D721Med (cell line): ENCODE results near the gene AQP1.
A peak's percentile ranks its signal among the peaks of the same experiment; 100 is the strongest.

Source experiments
- DNase-seq: peaks from one replicate; pipeline ENCODE4 v3.0.0; 2011; ENCODE audit warnings: low spot score; ENCODE audit not compliant: insufficient read length
- FAIRE-seq: peaks from 2 replicates; lab custom pipeline; 2011; peaks lifted over from hg19 to GRCh38; lab: Jason Lieb, UNC
- TF ChIP-seq, protein P1 (sequence below): IDR thresholded peaks from 2 replicates; pipeline ENCODE4 v1.5.1; 2012; ENCODE audit warnings: mild to moderate bottlenecking, control low read depth; ENCODE audit not compliant: insufficient read depth; ENCODE audit errors: missing control alignments

The AQP1 gene

DNA sequence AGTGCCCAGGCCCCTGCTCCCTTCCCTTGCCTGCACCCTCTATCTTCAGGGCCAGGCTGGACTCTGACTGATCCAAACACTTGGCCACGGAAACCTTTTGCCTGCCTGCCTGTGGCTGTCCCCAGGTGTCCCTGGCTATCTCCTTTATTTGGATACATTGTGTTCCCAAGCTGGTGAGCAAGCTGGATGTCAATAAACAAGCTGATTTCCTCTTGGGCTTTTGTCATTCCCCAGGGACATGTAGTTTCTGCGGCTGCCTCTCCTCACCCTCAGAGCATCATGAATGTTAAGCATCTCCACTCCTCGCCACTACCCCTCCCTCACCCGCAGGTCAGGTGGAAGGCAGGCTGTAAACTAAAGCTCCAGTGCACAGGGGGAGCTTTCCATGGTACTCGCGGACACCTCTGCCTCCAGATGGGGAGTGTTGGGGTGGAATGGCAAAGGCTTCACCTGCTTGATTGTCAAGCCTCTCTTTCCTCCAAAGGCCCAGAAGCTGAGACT is 59.0 kb downstream of the AQP1 start:
- DNase-seq (no peak), FAIRE-seq (no peak)

DNA sequence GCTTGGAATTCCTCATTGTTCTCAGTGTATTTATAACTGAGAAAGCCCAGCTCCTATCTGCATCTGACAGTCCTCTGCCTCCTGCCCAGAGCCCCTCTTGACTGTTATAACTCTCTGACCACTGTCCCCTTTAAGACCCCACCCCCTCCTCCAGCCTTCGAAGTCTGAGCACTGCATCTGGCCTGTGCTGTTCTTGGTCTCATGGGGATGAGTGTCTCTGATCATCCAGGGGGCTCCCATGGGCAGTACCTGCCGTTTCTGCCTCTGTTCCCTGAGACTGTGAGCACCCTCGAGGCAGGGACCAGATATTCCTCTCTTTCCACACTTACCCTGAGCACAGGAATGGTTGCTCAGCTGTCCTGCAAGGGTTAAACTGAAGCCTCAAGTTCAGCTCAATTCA is 59.8 kb downstream of the AQP1 start:
- DNase-seq: no peak
- TF ChIP-seq, protein P1, sequence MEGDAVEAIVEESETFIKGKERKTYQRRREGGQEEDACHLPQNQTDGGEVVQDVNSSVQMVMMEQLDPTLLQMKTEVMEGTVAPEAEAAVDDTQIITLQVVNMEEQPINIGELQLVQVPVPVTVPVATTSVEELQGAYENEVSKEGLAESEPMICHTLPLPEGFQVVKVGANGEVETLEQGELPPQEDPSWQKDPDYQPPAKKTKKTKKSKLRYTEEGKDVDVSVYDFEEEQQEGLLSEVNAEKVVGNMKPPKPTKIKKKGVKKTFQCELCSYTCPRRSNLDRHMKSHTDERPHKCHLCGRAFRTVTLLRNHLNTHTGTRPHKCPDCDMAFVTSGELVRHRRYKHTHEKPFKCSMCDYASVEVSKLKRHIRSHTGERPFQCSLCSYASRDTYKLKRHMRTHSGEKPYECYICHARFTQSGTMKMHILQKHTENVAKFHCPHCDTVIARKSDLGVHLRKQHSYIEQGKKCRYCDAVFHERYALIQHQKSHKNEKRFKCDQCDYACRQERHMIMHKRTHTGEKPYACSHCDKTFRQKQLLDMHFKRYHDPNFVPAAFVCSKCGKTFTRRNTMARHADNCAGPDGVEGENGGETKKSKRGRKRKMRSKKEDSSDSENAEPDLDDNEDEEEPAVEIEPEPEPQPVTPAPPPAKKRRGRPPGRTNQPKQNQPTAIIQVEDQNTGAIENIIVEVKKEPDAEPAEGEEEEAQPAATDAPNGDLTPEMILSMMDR: no peak

More for the DNA sequence above, 59.0 kb downstream of the AQP1 start:
- TF ChIP-seq, protein P1: no peak

DNA sequence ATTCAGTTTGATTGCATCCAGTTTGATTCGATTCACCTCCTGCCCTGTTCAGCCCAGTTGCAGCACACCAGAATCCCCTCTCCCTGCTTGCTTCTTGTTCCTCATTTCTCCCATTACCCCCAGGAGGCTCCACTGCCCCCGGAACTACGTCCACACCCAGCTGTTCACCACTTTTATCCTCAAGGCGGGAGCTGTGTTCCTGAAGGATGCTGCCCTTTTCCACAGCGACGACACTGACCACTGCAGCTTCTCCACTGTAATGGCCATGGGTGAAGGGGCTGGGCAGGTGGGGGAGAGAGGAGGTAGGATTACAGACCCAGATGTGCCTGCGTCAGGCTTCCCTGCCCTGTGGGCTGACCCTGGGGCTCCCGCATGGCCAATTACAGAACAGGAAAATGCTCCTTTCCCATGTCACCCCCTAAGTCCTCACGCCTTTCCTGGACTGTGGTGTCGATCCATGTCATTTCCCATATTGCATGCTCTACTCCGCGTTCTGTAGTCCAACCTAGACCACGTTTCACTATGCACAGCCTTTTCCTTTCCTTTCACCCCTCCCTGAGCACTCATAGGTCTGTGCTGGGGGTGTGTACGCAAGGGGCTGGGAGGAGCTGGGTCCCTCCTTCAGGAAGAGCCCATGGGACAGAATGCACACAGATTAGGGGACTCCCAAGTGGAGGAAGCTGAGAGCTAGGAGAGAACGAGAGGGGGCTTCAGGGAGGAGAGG is 60.3 kb downstream of the AQP1 start:
- FAIRE-seq: no peak
- no peak for DNase-seq
- TF ChIP-seq, protein P1: no peak

More for the DNA sequence above, 59.8 kb downstream of the AQP1 start:
- no peak for FAIRE-seq

DNA sequence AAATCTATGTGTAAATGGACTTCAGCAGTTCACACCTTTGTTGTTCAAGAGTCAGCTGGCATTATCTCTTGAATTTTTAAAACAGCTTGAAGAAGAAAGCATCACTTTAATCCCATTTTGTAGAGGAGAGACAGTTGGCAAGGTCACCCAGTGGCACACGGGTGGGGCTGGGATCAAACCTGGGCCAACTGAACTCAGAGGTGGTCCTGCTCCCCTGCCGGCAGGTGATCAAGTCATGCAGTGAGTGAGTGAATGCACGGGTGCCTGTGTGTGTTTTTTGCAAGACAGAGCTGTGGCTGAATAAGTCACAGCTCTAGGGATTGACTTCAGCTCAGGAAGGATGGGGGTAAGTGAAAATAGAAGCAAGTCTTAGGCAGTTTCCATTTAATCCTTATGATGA is 61.6 kb downstream of the AQP1 start:
- DNase-seq: no peak
- TF ChIP-seq, protein P1: no peak
- no peak for FAIRE-seq

DNA sequence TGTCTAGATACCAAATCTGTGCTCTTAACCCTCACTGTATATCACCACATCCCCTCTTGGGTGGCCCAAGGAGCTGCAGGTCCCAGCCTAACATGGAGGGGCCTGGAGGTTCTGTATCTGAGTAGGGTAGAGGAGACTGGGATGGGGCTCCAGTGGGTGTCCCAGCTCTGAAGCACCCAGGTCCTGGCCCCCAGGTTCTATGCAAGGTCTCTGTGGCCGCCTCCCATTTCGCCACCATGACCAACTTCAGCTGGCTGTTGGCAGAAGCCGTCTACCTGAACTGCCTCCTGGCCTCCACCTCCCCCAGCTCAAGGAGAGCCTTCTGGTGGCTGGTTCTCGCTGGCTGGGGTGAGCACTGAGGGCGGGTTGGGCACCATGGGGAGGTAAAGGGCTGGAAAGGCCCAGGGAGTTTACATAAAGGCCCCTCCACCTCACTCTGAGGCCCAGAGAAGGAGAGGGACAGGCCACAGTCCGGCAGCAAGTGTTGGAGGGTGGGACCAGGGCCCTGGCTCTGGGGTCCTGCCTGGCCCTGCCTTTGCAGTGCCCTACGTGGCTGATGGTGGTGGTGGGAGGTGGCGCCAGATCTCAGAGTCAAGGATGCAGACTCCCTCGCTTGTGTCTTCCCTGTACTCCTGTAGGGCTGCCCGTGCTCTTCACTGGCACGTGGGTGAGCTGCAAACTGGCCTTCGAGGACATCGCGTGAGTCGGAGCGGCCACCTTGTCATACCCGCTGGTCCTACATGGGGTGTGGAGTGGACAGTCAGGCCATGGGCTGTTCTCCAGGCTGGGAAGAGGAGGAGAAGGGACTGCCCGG is 62.3 kb downstream of the AQP1 start:
- TF ChIP-seq, protein P1: no peak
- FAIRE-seq (no peak), DNase-seq (no peak)

DNA sequence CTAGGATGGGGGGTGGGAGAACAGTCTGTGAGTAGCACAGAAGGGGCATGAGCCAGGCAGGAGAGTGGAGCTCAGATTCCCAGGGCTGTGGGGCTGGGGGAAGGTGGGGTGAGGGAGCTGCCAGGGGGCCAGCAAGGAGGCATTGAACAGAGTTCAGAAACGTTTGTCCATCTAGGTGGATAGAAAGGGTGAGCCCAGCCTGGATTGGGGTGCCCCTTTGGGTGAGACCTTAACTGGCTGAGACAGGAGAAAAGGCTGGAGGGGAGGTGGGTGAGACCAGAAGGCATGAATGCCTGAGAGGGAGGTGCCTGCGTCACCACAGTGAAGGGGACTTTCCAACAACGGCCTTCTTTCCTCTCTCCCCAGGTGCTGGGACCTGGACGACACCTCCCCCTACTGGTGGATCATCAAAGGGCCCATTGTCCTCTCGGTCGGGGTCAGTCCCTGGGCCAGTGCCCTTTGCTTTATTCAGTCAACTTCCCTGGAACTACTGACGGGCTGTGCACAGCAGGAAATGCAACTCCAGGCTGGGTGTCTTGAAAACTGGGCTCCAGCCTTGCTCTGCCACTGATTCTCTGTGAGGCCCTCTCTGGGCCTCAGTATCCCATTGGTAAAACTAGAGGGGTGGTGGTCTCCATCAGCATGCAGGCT is 63.1 kb downstream of the AQP1 start:
- DNase-seq (no peak), FAIRE-seq (no peak)
- TF ChIP-seq, protein P1: peak; percentile 68
